ENCODE measurements around the gene EPHX1.

- TF ChIP-seq POLR2A (IDR thresholded peaks at IDR 0.05) (no peak), CTCF (IDR thresholded peaks at IDR 0.05) (no peak)
Observed at GRCh38 chr1:225772848-225773247, 37.1 kb upstream of the EPHX1 start.

Measured in suprapubic skin (tissue), 3 donors.